Stimulated activated CD4-positive, alpha-beta T cell treated with anti-CD3 and anti-CD28 coated beads, TNF-alpha, amount 100 ng/mL, for 48 hours (primary cell): ENCODE results near the gene TP73.
A peak's percentile ranks its signal among the peaks of the same experiment; 100 is the strongest.
"Not testable (repeated sequence)": the region's sequence is repeated elsewhere in the genome, so short reads cannot be mapped to it uniquely, and the experiment has no call there.

Source experiments
- DNase-seq, 3 donors: peaks; one replicate each; pipeline ENCODE4 v3.0.0-alpha.2; 2020; ENCODE audit warnings: low read depth in 3 of 3

TP73 gene

DNA sequence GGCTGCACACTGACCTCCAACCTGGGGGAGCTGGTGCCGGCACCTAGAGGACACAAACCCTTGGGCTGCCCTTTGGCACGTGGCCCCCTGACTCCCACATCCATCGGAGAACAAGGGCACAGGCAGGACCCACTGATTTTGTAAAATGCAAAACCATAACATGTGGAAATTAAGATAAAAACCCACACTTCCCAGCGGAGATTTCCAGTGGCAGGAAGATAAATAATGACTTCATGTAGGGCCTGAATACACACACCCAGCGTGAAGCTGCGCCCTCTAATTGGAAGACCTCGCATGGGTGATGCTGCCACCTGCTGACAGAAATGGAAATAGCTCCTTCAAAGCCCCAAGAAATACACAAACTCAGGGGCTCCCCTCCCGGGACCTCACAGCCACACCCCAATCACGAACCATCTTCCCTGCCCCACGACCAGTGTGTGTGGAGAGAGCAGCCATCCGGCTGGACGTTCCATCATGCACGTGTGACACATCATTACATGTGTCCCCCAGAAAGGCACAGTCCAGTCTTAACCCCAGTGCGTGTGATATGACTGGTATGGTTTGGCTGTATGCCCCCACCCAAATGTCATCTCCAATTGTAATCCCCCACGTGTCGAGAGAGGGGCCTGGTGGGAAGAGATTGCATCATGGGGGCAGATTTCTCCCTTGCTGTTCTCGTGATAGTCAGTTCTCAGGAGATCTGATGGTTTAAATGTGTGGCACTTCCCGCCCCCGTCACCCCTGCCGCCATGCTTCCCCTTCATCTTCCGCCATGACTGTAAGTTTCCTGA, 33.2 kb upstream of the TP73 start:
- peak; percentile 40 to 71 (median 59) for DNase-seq

DNA sequence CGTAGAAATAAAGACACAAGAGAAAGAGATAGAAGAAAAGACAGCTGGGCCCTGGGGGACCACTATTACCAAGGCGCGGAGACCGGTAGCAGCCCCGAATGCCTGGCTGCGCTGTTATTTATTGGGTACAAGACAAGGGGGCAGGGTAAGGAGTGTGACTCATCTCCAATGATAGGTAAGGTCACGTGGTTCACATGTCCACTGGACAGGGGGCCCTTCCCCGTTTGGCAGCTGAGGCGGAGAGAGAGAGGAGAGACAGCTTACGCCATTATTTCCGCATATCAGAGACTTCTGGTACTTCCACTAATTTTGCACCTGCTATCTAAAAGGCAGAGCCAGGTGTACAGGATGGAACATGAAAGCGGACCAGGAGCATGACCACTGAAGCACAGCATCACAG, 31.6 kb upstream of the TP73 start:
- DNase-seq: no peak

DNA sequence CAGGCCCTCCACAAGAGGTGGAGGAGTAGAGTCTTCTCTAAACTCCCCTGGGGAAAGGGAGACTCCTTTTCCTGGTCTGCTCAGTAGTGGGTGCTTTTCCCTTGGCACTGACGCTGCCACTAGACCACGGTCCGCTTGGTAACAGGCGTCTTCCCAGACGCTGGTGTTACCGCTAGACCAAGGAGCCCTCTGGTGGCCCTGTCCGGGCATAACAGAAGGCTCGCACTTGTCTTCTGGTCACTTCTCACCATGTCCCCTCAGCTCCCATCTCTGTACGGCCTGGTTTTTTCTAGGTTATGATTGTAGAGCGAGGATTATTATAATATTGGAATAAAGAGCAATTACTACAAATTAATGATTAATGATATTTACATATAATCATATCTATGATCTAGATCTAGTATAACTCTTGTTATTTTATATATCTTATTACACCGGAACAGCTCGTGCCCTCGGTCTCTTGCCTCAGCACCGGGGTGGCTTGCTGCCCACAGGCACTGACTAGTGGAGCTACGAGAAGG, 31.1 kb upstream of the TP73 start:
- DNase-seq: not testable (repeated sequence)

DNA sequence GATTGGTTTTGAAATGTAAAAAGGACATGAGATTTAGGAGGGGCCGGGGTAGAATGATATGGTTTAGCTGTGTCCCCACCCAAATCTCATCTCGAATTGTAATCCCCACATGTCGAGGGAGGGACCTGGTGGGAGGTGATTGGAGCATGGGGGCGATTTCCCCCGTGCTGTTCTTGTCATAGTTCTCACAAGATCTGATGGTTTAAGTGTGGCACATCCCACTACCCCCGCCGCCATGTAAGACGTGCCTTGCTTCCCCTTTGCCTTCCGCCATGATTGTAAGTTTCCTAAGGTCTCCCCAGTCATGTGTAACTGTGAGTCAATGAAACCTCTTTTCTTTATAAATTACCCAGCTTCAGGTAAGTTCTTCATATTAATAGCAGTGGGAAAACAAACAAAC, 30.2 kb upstream of the TP73 start:
- not testable (repeated sequence) for DNase-seq

DNA sequence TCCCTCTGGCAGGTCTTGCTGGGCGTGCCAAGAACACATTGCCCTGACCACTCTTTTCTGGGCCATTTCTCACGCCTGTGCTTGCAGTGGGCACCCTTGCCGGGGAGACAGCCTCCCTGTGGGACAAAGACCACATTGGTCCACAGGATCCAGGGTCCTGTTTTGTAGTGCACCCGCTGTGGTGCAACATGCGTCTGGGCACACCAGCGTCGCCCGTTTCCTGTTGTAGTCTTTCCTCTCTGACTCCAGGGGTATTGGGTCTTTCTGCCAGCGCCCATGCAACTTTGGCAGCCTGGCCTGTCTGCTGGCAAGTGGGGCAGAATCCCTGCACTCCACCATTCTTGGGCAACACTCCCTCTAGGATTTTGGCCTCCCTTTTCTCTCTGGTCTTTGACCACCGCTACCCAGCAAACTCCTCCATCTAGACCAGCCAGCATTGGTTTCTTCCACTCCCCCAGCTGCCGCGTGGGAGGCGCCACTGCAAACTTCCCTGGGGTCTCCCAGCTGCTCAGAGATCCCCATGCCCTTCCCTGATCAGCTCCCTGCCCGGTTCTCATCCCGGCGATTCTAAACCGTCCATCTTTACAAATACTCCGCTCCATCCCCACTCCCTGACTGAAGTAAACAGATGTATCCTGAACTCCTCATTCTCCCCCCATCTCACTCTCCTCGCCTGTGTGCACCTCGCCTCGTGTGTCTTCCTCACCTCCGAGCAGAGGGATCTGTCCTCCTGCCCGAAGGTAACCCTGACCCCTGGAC, 28.7 kb upstream of the TP73 start:
- DNase-seq: no peak

DNA sequence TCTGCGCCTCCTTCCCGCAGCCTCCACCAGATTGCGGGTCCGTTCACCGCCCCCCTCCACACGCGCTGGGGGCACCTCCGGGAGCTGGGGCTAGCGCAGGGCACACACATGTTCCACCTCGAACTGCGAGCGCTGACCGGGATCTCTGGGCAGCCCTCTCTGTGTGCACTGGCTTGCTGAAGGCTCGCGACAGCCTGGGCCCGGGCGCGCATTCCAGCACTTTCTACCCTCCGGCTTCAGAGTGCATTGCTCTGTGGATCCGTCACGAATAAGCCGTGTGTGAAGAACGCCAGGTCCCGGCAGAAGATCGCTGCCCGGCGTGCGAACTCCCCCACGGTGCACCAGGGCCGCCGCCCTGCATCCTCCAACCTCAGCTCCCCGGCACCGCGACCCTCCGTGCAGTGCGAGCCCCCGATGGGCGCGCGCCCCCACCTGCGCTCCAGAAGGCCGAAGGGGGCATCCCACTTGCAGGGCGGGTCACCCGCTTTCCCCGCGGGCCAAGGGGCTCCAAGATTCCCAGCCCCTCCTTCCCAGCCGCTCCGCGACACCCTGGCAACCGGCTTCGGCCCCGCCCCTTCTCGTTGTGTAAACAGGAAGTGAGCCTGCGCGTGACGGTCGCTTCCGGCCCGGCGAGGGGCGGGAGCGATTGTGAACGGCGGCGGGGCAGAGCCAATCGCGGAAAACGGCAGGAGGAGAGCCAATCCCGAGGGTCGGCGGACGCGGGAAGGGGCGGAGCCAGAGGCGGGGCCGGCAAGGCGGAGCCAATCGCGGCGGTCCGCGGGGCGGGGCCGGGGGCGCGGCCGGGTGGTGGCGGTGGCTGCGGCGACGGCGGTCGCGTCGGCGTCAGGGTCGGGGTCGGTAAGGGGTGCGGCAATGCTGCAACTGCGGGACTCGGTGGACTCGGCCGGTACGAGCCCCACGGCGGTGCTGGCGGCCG, 27.8 kb upstream of the TP73 start, which contains the start of gene TPRG1L:
Gene TPRG1L, plus strand, starts transcription at position 816 of the 937 bp plus-strand sequence. Its CDS starts 58 bp downstream, at position 874.
- DNase-seq: peak; percentile 95 to 97 (median 96)

DNA sequence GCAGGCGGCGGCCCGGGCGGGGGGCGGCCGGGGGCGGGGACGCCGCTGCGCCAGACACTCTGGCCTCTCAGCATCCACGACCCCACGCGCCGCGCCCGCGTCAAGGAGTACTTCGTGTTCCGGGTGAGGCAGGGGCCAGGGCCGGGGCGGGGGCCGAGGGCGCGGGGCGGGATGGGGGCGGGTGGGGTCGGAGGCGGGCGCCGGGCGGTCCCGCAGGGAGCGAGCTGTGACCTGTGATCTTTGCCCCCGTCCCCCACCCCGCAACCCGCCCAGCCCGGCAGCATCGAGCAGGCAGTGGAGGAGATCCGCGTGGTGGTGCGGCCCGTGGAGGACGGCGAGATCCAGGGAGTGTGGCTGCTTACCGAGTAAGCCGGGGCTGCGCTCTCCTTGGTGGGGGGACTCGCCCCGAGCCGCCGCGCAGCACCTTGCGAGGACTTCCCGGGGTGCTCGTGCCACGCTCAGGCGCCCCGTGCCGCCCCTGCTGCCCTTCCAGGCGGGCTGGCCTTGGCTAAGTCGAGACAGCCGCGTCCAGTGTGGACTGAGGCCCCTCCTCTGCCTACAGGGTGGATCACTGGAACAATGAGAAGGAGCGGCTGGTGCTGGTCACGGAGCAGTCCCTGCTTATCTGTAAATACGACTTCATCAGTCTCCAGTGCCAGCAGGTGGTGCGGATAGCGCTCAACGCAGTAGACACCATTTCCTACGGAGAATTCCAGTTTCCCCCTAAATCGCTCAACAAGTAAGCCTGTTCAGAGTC, 27.0 kb upstream of the TP73 start:
- DNase-seq: peak in 1 of 3 donors; percentile 11

DNA sequence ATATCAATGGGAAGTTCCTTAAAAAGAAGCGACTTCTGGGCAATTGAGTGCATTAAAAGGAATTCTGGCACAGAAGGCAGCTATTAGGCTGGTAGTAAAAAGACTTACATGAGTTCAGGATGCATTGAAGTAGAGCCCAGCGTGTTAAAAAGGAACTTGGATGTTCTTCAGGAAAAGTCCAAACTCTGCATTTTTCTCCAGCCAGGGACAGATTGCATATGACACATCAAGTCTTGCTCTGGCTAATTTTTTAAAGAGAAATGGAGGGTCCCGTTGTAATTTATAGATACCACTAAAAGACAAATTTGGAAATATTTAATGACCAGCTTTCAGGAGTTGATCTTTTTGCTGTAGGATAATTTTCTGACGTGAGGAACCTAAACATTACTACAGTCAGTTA, 26.3 kb upstream of the TP73 start:
- DNase-seq: no peak

DNA sequence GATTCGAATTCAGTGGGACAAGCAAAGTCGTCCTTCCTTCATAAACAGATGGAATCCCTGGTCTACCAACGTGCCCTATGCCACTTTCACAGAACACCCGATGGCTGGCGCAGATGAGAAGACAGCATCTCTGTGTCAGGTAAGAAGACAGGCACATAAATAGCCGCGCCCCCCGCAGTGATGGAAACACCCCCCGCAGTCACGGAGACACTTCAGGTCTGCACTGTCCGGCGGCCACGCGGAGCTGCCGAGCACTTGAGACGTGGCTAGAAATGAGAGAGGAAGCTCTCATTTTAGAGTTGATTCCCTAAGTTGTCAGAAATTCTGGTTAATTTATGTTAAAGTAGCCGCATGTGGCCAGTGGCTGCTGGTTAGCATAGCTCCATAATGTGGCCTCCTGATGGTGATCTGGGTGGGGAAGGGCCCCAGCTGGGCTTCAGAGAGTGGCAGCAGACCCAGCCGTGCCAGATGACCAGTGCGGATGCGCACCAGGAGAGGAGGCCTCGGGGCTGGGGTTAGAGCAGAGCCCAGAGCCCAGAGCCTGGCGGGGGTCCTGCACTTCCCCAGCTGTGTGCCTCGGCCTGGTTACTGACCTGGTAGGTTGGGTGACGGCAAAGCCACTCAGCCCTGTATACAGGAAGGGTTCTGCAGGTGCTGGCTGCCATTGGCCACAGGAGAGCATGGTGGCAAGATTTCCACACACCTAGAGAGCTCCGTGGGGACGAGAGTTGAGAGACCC, 24.6 kb upstream of the TP73 start:
- no peak for DNase-seq

DNA sequence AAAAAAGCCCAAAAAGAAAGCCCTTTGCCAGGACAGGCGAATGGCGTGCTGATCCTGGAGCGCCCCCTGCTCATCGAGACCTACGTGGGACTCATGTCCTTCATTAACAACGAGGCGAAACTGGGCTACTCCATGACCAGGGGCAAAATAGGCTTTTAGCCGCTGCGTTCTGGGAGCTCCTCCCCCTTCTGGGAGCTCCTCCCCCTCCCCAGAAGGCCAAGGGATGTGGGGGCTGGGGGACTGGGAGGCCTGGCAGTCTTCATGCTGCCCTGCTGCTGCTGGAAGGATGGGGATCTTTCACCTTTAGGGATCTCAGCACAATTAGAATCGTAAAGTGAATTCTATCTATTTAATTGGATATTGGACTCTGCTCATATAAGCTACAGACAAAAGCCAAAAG, 23.9 kb upstream of the TP73 start:
- DNase-seq: no peak

DNA sequence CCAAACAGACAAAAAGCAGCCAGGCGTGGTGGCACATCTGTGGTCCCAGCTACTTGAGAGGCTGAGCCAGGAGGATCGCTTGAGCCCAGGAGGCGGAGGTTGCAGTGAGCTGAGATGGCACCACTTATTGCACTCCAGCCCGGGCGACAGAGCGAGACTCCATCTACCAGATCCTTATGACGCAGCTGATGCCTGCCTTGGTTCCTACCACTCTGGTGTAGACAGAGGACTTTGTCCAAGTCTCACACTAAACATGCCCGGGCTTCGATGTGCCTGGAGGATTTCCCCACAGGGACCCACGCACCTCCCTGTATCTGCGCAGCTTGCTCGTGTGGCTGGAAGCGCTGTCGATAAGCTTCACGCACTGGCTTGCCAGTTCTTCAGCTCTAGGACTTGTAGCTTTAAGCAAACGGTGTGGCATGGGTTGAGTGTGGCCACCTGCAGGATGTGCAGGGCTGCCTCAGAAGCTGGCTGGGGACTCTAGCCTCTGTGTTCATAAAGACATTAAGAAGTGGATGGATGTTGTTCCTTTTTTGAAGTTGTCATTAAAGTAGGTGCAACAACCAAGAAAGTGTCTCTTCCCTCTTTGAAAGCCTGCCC, 22.7 kb upstream of the TP73 start:
- DNase-seq: no peak

DNA sequence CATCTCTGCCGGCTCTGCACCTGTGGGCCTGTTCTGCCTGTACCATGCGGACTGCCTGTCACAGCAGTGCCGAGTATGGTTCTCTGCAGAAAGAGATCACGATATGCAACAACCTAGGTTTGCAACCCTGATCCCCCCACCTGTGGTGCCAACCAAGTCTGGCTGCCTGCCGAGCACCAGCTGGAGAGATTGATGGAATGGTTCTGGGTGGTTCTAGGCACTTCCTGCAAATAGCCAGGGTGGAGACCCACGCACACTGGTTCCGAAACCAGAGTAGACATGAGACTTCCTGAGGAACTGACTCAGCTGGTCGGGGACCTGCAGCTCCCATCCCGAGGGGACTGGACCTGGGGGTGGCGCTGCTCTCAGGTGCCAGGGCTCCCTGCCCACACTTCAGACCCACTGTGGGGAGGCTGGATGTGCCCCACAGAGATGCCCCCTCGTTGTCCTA, 22.1 kb upstream of the TP73 start:
- no peak for DNase-seq

DNA sequence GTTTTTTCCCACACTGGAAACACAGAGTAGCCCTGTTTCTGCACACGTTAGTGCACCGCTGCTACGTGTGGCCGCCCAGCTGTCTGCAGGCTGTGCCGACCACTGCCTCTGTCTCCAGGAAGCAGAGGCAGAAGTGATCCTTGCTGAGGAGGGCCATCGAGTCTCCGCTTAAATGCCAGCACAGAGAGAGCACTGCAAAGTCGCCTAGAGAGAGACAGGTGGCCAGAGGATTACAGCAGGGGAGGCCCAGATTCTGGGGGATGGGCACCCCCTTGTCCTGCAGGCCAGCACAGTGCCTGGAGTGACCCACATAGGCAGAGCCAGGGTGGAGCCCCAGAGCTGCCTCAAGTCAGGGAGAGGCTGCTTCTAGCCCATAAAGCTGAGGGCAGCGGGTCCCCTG, 21.4 kb upstream of the TP73 start:
- DNase-seq: no peak

DNA sequence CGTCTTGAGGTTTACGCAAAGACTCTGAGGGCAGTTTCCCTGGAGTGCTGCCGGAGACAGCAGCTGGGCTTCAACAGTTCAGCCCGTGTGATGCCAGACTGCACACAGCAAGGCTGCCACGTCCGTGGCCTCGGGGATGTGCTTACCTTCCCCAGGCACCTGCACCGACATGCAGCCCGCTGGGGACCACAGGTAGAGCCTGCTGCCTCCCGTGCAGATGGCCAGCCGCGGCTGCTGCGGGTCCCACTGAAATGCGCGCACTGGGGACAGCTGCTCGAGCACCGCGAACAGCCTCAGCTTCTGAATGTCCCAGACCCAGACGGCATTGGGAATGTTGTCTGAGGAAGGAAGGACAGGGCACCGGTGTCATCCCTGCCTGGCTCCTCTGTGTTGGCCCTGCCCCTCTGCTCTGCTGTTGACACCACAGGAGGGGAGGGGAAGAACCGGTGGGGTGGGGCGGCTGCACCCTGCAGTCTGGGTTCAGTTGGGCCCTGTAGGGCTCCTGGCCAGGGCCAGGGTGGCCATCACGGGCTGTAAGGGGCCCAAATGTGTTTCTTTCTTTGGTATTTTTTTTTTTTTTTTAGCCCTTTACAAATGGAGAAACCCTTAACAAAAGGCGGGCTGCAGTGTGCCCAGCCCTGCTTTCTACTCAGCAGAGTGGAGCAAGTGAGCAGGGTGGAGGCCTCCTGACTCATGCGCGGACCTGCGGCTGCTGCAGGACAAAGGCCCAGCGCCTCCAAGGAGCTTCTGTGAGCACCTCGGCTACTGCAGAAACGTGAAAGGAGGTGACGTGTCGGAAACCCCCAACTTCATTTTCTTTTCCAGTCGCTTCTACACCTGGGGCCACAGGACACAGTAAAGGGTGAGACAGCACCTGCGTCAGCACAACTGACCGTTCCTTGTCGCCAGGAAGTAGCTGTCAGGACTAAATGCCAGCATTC, 20.7 kb upstream of the TP73 start:
- no peak for DNase-seq

DNA sequence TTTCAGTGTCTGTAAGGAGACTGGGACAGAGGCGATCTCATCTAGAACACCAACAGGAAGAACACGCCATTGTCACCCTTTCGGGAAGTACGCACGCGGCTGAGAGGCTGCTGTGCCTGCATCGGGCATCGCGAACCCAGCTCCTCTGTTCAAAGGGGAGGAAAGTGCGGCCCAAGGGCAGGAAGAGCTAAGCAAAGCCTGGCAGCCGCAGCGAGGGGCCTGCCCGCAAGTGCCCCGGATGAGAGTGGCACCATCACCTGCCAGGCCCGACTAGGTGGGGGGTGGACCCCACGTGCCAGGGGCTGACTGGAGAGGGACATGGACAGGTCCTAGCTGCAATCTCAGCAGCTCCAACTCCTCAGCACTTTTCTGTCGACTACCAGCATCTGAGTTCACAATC, 20.0 kb upstream of the TP73 start:
- no peak for DNase-seq

DNA sequence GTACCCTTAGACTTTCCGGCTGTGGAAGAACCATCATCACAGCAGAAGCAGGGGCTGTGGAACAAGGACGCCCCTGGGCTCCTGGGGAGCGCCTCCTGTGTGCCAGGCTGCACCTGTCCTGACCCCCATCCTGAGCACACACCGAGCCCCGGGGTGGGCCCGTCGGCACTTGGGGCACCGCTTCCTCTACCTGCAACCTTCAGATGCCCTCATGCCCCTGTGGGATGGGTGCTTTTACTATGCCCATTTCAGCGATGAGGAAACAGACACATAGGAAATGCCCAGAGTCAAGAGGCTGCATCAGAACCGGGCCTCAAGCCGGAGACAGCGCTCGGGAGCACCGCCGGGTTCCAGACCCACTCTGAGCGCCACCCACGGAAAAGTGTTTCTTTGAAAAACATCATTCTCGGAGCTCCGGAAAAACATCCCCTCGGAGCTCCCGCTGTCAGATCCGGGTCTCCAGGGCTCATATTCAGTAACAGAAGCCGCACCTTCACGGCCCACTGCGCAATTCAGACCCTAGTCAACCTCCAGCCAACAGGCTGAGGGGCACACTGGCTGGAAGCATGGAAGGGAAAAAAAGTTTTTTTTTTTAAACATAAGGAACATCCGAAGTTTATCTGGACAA, 19.5 kb upstream of the TP73 start:
- no peak for DNase-seq

DNA sequence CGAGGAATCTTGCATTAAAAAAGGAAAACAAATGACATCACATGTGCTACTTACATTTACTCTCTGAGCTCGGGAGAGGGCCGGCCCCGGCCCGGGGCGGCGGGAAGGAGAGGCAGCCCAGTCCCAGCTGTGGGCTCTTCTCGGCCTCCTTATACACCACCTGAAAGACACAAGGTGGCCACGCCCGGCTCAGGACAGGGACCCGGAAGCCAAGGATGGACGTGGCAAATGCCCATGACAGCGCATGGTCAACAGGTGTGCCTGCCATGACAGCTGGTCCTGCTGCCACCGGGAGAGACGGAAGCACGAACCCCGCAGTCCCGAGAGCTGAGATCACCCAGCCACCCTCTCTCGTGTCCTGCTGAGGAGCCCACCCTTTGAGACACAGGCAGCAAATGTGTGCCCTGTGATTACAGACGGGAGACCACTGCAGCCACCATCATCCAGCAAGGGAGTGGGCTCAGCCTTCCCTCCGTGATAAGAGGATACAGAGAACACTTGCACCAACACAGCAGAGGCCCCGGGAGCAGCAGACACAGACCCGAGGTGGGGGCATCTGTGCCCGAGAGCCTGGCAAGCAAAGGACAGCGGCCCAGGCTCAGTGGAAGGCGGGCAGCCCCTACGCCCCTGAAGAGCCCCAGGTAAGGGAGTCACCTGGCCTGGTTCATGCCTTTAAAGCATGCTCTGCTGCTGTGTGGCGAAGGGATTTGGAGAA, 18.8 kb upstream of the TP73 start:
- no peak for DNase-seq
